Neutrophil (primary cell): Measurements from ENCODE around the gene GNG14.
"Not testable (repeated sequence)": the region's sequence is repeated elsewhere in the genome, so short reads cannot be mapped to it uniquely, and the experiment has no call there.

Source experiments
- H3K27ac ChIP-seq: fragments of 200-600 bp; sonication (generic); 2 replicates; pipeline ENCODE4 v1.5.1; 2016; ENCODE audit warnings: mild to moderate bottlenecking, moderate library complexity
- H3K27me3 ChIP-seq: fragments of 200-600 bp; sonication (generic); 2 replicates; pipeline ENCODE4 v1.6.0; 2016; ENCODE audit warnings: mild to moderate bottlenecking
- H3K36me3 ChIP-seq: fragments of 200-600 bp; sonication (generic); 2 replicates; pipeline ENCODE4 v1.5.1; 2017
- H3K4me1 ChIP-seq, 2 experiments: fragments of 200-600 bp in 1 of 2; sonication (generic) in 1 of 2; 1 replicate in 1 of 2; 2 replicates in 1 of 2; pipeline versions ENCODE4 v1.5.1 to v1.6.1; 2013 to 2016; ENCODE audit warnings: low read depth in 1 of 2, low read length in 1 of 2, mild to moderate bottlenecking in 1 of 2, moderate library complexity in 1 of 2; ENCODE audit not compliant: control insufficient read depth in 1 of 2, insufficient read depth in 1 of 2
- H3K4me3 ChIP-seq, 2 experiments: fragments of 200-600 bp in 1 of 2; sonication (generic) in 1 of 2; 1 replicate in 1 of 2; 2 replicates in 1 of 2; pipeline ENCODE4 v1.5.1; 2013 to 2016; ENCODE audit warnings: low read depth in 1 of 2, low read length in 1 of 2, mild to moderate bottlenecking in 1 of 2, moderate library complexity in 1 of 2
- H3K9me3 ChIP-seq: fragments of 200-600 bp; sonication (generic); 2 replicates; pipeline ENCODE4 v1.5.1; 2016
- TF ChIP-seq, protein P1 (sequence below): fragments of 200-600 bp; sonication (generic); IDR thresholded peaks from 2 replicates; pipeline ENCODE4 v1.5.1; 2016; ENCODE audit warnings: antibody characterized with exemption

GNG14 gene

DNA sequence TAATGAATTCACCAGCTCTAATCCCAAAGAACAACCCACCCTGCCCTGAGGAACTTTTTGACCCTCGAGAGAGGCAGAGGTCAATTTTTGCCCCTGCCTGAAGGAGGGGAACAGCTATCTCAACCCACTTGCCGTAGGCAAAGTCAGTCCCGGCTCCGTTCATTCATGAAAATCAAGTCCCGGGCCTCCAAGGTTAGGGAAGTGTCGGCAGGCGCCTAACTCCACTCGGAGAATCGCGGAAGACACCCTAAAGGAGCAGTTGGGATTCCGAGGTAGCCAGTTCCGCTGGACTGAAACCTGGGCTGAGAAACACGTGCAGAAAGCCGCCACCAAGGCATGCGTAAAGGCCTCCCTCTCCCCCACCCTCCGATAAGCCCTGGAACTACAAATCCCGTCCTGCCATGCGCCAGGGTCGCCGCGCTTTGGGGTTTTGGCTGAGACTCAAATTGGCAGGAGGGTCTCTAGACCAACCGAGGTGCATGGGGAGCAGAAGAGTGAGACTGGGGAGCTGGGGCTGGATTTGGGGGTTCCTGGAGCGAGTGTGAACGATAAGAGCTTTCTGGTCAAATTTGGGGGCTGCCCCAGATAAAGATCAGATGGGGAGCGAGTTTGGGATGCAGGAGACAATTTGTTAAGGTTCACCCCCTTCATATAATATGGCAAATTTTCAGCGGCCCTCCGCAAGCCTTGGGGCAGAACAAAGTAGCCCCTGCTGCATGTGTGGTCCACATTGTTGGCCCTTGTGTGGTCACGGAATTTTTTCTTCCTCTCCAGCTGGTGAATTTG lies 36.0 kb downstream of the GNG14 start, which contains the start of gene TNPO2:
Gene TNPO2 (minus strand): TSS at position 292 of the 786 bp plus-strand sequence. CDS start 2,955 bp downstream, outside the sequence.
- Histone ChIP-seq H3K27me3 (peaks cover 11% of the 10 kb centered on the region), H3K27ac (peak within 1 kb of the TSS; percentile 84), H3K9me3 (no peaks in the 10 kb centered on the region), H3K4me1 (peaks cover 33 to 35% of the 10 kb centered on the region in 2 experiments), H3K4me3 (peak within 1 kb of the TSS; percentile 62 to 81), H3K36me3 (peaks cover 12% of the 10 kb centered on the region)
- TF ChIP-seq, protein P1, sequence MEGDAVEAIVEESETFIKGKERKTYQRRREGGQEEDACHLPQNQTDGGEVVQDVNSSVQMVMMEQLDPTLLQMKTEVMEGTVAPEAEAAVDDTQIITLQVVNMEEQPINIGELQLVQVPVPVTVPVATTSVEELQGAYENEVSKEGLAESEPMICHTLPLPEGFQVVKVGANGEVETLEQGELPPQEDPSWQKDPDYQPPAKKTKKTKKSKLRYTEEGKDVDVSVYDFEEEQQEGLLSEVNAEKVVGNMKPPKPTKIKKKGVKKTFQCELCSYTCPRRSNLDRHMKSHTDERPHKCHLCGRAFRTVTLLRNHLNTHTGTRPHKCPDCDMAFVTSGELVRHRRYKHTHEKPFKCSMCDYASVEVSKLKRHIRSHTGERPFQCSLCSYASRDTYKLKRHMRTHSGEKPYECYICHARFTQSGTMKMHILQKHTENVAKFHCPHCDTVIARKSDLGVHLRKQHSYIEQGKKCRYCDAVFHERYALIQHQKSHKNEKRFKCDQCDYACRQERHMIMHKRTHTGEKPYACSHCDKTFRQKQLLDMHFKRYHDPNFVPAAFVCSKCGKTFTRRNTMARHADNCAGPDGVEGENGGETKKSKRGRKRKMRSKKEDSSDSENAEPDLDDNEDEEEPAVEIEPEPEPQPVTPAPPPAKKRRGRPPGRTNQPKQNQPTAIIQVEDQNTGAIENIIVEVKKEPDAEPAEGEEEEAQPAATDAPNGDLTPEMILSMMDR, result no peak

DNA sequence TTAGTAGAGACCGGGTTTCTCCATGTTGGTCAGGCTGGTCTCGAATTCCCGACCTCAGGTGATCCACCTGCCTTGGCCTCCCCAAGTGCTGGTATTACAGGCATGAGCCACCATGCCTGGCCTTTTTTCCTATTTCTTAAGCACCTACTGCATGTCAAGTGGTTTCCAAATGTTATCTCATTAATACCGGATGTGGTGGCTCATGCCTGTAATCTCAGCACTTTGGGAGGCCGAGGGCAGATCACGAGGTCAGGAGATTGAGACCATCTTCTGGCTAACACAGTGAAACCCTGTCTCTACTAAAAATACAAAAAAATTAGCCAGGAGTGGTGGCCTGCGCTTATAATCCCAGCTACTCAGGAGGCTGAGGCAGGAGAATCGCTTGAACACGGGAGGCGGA lies 37.8 kb downstream of the GNG14 start:
- Histone ChIP-seq H3K27me3 (peaks cover 11% of the 10 kb centered on the region), H3K36me3 (peaks cover 27% of the 10 kb centered on the region), H3K4me1 (peaks cover 32 to 34% of the 10 kb centered on the region in 2 experiments)
- H3K9me3 ChIP-seq, H3K4me3 ChIP-seq, H3K27ac ChIP-seq: not testable (repeated sequence)

DNA sequence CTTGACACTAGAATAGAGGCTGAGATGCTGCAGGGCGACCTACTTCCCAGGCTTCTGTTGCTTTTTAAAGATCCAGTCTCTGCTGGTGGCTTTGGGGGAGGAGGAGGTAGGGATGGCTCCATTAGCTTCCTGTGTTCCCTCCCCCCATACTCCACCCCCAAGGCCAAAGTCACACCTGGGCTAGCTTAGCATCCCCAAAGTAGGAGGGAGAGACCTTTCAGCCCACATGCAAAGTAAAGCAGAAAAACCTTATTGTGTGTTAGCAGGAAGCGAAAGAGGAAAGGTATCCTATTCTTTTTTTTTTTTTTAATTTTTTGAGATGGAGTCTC lies 39.2 kb downstream of the GNG14 start:
- no peaks in the 10 kb centered on the region for H3K9me3 ChIP-seq
- peaks cover 37% of the 10 kb centered on the region for H3K36me3 ChIP-seq
- peaks cover 18 to 23% of the 10 kb centered on the region in 2 experiments for H3K4me1 ChIP-seq
- TF ChIP-seq, protein P1, result no peak
- H3K27me3 ChIP-seq, result no peaks in the 10 kb centered on the region
- no peak overlapping the region for H3K4me3 ChIP-seq
- no peak overlapping the region for H3K27ac ChIP-seq

DNA sequence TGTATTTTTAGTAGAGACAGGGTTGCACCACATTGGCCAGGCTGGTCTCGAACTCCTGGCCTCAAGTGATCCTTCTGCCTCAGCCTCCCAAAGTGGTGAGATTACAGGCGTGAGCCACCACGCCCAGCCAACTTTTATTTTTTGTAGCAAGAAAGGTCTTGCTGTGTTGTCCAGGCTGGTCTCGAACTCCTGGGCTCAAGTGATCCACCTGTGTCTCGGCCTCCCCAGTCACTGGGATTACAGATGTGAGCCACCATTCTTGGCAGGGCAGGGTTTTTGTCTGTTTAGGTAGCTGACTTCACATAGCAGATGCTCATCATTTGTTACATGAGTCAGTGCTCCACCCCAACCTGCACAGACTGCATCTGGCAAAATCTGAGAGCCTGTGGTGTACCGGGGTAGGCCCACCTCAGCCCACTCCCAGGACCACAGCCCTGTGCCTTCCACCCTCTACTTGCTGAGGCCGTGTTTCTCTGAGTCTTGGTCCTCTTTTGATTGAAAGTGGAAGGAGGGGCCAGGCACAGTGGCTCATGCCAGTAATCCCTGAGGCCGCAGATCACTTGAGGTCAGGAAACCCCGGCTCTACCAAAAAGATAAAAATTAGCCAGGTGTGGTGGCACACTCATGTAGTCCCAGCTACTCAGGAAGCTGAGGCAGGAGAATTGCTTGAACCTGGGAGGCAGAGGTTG lies 40.1 kb downstream of the GNG14 start:
- no peak overlapping the region for H3K27ac ChIP-seq

DNA sequence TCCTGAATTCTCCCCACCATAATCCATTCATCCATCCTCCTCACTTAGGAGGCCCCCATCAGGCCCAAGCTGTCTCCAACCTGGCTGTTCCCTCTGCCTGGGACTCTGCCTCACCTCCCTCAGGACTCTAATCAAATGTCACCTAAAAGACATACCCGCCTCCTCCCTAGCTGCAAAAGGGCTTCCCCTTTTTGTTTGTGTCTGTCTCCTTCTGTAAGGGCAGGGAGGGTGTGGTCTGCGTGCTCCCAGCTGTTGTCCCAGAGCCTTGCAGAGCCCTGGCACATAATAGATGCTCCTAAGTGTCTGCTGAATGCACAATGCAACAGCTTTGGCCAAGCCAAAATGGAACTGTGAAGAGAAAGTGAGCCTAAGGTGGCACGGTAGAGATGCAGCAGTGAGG lies 42.3 kb downstream of the GNG14 start:
- Histone ChIP-seq H3K27me3 (no peaks in the 10 kb centered on the region), H3K9me3 (no peaks in the 10 kb centered on the region), H3K4me1 (peaks cover 22 to 27% of the 10 kb centered on the region in 2 experiments), H3K27ac (peak overlapping the region; percentile 2), H3K4me3 (no peak overlapping the region), H3K36me3 (peaks cover 37% of the 10 kb centered on the region)
- TF ChIP-seq, protein P1, result no peak

More for the DNA sequence above, 40.1 kb downstream of the GNG14 start:
- peaks cover 37% of the 10 kb centered on the region for H3K36me3 ChIP-seq
- H3K9me3 ChIP-seq, result no peaks in the 10 kb centered on the region
- no peak overlapping the region for H3K4me3 ChIP-seq
- peaks cover 22 to 29% of the 10 kb centered on the region in 2 experiments for H3K4me1 ChIP-seq
- TF ChIP-seq, protein P1, result no peak
- no peaks in the 10 kb centered on the region for H3K27me3 ChIP-seq

DNA sequence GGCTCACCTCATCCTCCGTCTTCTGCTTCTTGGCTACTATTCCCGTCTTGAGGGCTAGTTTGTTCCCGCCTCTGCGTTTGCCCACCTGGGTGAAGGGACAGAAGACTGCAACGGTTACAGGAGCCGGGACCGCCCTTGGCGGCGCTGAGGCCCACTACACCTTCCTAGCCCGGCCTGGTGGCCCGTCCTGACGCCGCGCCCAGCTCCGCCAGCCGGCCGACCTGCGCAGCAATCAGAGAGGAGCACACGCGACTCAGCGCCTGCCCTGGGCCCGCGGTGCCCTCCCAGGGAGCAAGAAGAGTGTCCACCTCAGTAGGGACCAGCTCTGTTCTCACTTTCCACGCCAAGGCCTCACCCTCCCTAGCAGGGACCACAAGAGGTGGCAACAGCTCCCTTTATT lies 43.5 kb downstream of the GNG14 start:
- TF ChIP-seq, protein P1, result no peak
- no peak overlapping the region for H3K4me3 ChIP-seq
- no peaks in the 10 kb centered on the region for H3K9me3 ChIP-seq
- peaks cover 28 to 30% of the 10 kb centered on the region in 2 experiments for H3K4me1 ChIP-seq
- H3K36me3 ChIP-seq, result peaks cover 37% of the 10 kb centered on the region
- H3K27ac ChIP-seq, result no peak overlapping the region
- no peaks in the 10 kb centered on the region for H3K27me3 ChIP-seq
